HepG2 (cell line): ENCODE data around the gene LRRN4CL. TPM values are rescaled to one million over a fixed set of nuclear protein-coding genes. Genes with fewer than 3 reads are reported as not detected.

Experiments used
- BORCS8-MEF2B ChIP-seq: sonication (generic); formaldehyde crosslinking; IDR thresholded peaks from 2 replicates; pipeline ENCODE4 v1.8.0; 2022; ENCODE audit warnings: mild to moderate bottlenecking, missing genetic modification reagents
- CBFB ChIP-seq: sonication (generic); formaldehyde crosslinking; IDR thresholded peaks from 2 replicates; pipeline ENCODE4 v1.4.0; 2020; ENCODE audit warnings: missing genetic modification reagents
- CHCHD3 ChIP-seq: sonication (generic); formaldehyde crosslinking; IDR thresholded peaks from 2 replicates; pipeline ENCODE4 v1.8.0; 2022; ENCODE audit warnings: mild to moderate bottlenecking, missing genetic modification reagents, moderate library complexity
- GABPB1 ChIP-seq: IDR thresholded peaks from 2 replicates; pipeline ENCODE4 v1.6.1; 2016; ENCODE audit warnings: mild to moderate bottlenecking, missing genetic modification reagents, moderate library complexity, missing compliant biosample characterization
- KAT2B ChIP-seq: fragments of 150-350 bp; IDR thresholded peaks from 2 replicates; pipeline ENCODE4 v1.6.1; 2014; ENCODE audit warnings: low read depth, low read length, borderline replicate concordance
- MAFG ChIP-seq: sonication (generic); formaldehyde crosslinking; IDR thresholded peaks from 2 replicates; pipeline ENCODE4 v1.5.1; 2020; ENCODE audit warnings: mild to moderate bottlenecking, missing genetic modification reagents
- SMAD9 ChIP-seq: sonication (generic); formaldehyde crosslinking; IDR thresholded peaks from 2 replicates; pipeline ENCODE4 v1.5.1; 2020; ENCODE audit warnings: mild to moderate bottlenecking, missing genetic modification reagents
- TBP ChIP-seq: sonication (generic); formaldehyde crosslinking; IDR thresholded peaks from 2 replicates; pipeline ENCODE4 v1.5.0; 2020; ENCODE audit warnings: missing genetic modification reagents
- TRAFD1 ChIP-seq: sonication (generic); formaldehyde crosslinking; IDR thresholded peaks from 2 replicates; pipeline ENCODE4 v1.5.1; 2020; ENCODE audit warnings: missing genetic modification reagents, mild to moderate bottlenecking, borderline replicate concordance
- USF2 ChIP-seq, 2 experiments: sonication (generic) in 1 of 2; formaldehyde crosslinking in 1 of 2; IDR thresholded peaks; 2 replicates each; pipeline versions ENCODE4 v1.5.1 to v1.6.1; 2011 to 2020; ENCODE audit warnings: borderline replicate concordance in 1 of 2, low read depth in 1 of 2, low read length in 1 of 2, mild to moderate bottlenecking in 1 of 2, missing genetic modification reagents in 1 of 2, moderate library complexity in 1 of 2
- XRCC5 ChIP-seq: fragments of 200-400 bp; formaldehyde crosslinking; optimal IDR thresholded peaks from 2 replicates; pipeline ENCODE3; 2017; ENCODE audit warnings: mild to moderate bottlenecking, low read length
- ZNF275 ChIP-seq: sonication (generic); formaldehyde crosslinking; IDR thresholded peaks from 2 replicates; pipeline ENCODE4 v1.8.0; 2022; ENCODE audit warnings: missing genetic modification reagents, mild to moderate bottlenecking, inconsistent platforms, borderline replicate concordance
- ZNF609 ChIP-seq: sonication (generic); formaldehyde crosslinking; IDR thresholded peaks from 2 replicates; pipeline ENCODE4 v1.4.0; 2020; ENCODE audit warnings: mild to moderate bottlenecking, missing genetic modification reagents, borderline replicate concordance
- ZNF747 ChIP-seq: sonication (generic); formaldehyde crosslinking; IDR thresholded peaks from 2 replicates; pipeline ENCODE4 v1.8.1; 2023; ENCODE audit warnings: missing genetic modification reagents, mild to moderate bottlenecking, borderline replicate concordance
- ZNF75D ChIP-seq: sonication (generic); formaldehyde crosslinking; IDR thresholded peaks from 2 replicates; pipeline ENCODE4 v1.8.1; 2023; ENCODE audit warnings: missing genetic modification reagents, mild to moderate bottlenecking, borderline replicate concordance
- polyA plus RNA-seq, 8 experiments: library from polyadenylated mRNA; depleted of rRNA in 3 of 8; stranded (reverse) in 7 of 8; unstranded in 1 of 8; fragments of >200 nt; fragmentation: Illumina TruSeq in 4 of 8; extraction: Trizol in 4 of 8; gene quantifications; 2 replicates each; pipeline versions ENCODE4 v1.2.1 to v1.2.3, GENCODE V29; 2011 to 2016; ENCODE audit warnings: low read depth in 4 of 8, missing spikeins in 1 of 8, mixed read lengths in 1 of 8; ENCODE audit not compliant: insufficient read depth in 1 of 8
- total RNA-seq, 5 experiments: library from RNA; depleted of rRNA; stranded (reverse); fragments of >200 nt; fragmentation: Illumina TruSeq; extraction: Trizol; gene quantifications; 2 replicates each; pipeline ENCODE4 v1.2.3, GENCODE V29; 2016; ENCODE audit warnings: low read depth in 1 of 5

The LRRN4CL gene
- total and polyA plus RNA-seq, 2 of the 13 experiments (the other 11 are each of a cell fraction or from before 2014, with no cell fraction given) = 0.11 TPM; not detected in 1

GRCh38 chr11:62726156-62726914 lies 37.0 kb upstream of the LRRN4CL start (continued):
- TF ChIP-seq ZNF609 (CRISPR knock-in tag) = no peak
- TF ChIP-seq MAFG = no peak
- no peak for TF ChIP-seq USF2 (IDR thresholded peaks at IDR 0.05; ENCODE audit: low read depth, low read length)
- TF ChIP-seq USF2 (CRISPR knock-in tag; IDR thresholded peaks at IDR 0.05; ENCODE audit: borderline replicate concordance) = no peak
- TF ChIP-seq CBFB (CRISPR knock-in tag) = no peak
- TF ChIP-seq TBP = no peak
- TF ChIP-seq BORCS8-MEF2B = no peak
- TF ChIP-seq XRCC5 = no peak
- TF ChIP-seq ZNF75D (CRISPR knock-in tag) = no peak
- 0 out of 2 replicates have a peak, but pooled peaks have one; percentile 30 for TF ChIP-seq GABPB1 (CRISPR knock-in tag)
- no peak for TF ChIP-seq SMAD9 (CRISPR knock-in tag)
- TF ChIP-seq ZNF275 = peak; percentile 72; the same call in 1 of the 2 replicates
- TF ChIP-seq TRAFD1 (CRISPR knock-in tag) = no peak
- TF ChIP-seq KAT2B = no peak
- peak; percentile 61; the same call in 1 of the 2 replicates for TF ChIP-seq ZNF747
- no peak for TF ChIP-seq CHCHD3 (CRISPR knock-in tag)
